Esophagus squamous epithelium (tissue), 4 donors: Measurements from ENCODE around the gene TUBA4B.

ENCODE experiments used
- POLR2A ChIP-seq, 4 donors: fragments of 450-650 bp; IDR thresholded peaks; one replicate each; pipeline ENCODE4 v1.6.1; 2017; ENCODE audit warnings: antibody characterized with exemption in 4 of 4, mild to moderate bottlenecking in 4 of 4, moderate library complexity in 3 of 4
- TF ChIP-seq, protein P1 (sequence below), 6 experiments: fragments of 450-650 bp in 4 of 6; fragments of 200-600 bp in 2 of 6; sonication (generic) in 2 of 6; IDR thresholded peaks; one replicate each; pipeline ENCODE4 v1.5.1; 2016 to 2019; ENCODE audit warnings: antibody characterized with exemption in 6 of 6, mild to moderate bottlenecking in 4 of 6, moderate library complexity in 4 of 6

DNA sequence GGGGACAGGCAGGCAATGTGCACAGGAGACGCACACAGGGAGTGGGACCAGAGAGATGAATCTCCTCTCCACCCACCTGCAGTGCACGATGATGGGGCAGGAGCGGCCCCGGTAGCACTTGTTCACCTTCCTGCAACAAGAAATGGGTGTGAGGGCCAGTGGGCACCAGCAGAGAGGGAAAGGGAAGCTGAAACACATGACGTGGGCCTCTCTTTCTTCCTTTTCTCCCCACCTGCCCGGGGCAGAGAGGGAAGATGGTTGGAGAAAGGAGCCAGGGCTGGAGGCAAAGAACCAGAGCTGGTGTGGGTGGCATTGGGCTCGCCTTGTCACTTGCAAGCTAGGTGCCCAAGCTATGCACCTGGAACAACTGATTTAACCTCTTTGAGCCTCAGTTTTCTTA lies 38.4 kb downstream of the TUBA4B start:
- TF ChIP-seq, protein P1, sequence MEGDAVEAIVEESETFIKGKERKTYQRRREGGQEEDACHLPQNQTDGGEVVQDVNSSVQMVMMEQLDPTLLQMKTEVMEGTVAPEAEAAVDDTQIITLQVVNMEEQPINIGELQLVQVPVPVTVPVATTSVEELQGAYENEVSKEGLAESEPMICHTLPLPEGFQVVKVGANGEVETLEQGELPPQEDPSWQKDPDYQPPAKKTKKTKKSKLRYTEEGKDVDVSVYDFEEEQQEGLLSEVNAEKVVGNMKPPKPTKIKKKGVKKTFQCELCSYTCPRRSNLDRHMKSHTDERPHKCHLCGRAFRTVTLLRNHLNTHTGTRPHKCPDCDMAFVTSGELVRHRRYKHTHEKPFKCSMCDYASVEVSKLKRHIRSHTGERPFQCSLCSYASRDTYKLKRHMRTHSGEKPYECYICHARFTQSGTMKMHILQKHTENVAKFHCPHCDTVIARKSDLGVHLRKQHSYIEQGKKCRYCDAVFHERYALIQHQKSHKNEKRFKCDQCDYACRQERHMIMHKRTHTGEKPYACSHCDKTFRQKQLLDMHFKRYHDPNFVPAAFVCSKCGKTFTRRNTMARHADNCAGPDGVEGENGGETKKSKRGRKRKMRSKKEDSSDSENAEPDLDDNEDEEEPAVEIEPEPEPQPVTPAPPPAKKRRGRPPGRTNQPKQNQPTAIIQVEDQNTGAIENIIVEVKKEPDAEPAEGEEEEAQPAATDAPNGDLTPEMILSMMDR (IDR thresholded peaks at IDR 0.05), result no peak
- no peak for TF ChIP-seq POLR2A (IDR thresholded peaks at IDR 0.05)
